NCI-H1694 (cell line): ENCODE results near the gene PCDHA4.
A peak's percentile ranks its signal among the peaks of the same experiment; 100 is the strongest.
"Not testable (repeated sequence)": the region's sequence is repeated elsewhere in the genome, so short reads cannot be mapped to it uniquely, and the experiment has no call there.

Experiments used
- DNase-seq: peaks from one replicate; lab custom pipeline; 2025; lab: John Stamatoyannopoulos, UW

Gene PCDHA4

GRCh38 chr5:140806834-140807775 is at the start of gene PCDHA4:
Gene PCDHA4, plus strand, starts transcription at chr5:140807068.
- no peak for DNase-seq

DNA sequence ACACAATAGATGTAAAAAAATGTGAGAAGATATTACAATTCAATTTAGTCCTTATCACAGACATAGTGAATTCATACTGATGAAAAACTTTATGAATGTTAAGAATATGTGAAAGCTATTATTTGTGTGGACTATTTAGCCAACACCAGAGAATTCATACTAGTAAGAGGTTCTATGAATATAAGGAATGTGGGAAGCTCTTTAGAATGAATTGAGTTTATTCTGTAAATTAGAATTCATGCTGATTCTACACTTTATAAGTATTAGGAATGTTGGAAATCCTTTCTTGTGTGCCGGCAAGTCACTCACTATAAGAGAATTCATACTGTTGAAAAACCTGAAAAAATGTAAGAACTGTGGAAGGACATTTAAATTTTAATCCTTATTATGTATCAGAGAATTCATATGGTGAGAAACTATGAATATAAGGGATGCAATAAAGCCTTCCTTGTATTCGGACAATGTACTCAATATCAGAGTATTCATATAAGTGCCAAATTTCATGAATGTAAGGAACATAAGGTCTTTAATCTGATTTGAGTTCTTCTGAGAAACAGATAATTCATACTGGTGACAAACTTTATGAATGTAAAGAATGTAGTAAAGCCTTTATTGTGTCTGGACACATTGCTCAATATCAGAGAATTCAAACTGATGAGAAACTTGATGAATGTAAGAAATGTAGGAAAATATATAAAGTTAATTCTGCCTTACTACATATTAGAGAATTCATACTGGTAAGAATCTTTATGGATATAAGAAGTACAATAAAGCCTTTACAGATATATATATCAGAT is 42.5 kb upstream of the PCDHA4 start:
- DNase-seq, result no peak

DNA sequence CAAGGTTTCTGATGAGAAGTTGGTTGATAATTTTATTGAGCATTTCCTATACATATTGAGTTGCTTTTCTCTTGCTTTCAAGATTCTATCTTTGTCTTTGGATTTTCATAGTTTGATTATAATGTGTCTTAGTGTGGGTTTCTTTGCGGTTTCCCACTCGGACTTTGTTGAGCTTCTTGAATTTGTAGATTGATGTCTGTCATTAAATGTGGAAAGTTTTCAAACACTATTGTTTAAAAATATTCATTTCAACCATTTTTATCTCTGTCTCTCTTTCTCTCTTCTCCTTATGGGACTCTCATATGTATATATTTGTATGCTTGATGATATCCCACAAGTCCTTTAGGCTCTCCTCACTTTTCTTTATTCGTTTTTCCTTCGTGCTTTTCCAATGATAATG is 39.4 kb upstream of the PCDHA4 start:
- no peak for DNase-seq

- DNase-seq, result no peak
Measured at GRCh38 chr5:140780512-140780911, 26.4 kb upstream of the PCDHA4 start.

- DNase-seq, result peak; percentile 33
Measured at GRCh38 chr5:140785905-140786686, 20.8 kb upstream of the PCDHA4 start, which contains the start of gene PCDHA1. Gene PCDHA1, plus strand, starts transcription at chr5:140786140.

DNA sequence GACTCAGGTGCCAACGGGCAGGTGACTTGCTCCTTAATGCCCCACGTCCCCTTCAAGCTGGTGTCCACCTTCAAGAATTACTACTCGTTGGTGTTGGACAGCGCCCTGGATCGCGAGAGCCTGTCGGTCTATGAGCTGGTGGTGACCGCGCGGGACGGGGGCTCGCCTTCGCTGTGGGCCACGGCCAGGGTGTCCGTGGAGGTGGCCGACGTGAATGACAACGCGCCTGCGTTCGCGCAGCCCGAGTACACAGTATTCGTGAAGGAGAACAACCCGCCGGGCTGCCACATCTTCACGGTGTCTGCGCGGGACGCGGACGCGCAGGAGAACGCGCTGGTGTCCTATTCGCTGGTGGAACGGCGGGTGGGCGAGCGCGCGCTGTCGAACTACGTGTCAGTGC is 19.4 kb upstream of the PCDHA4 start:
- DNase-seq, result not testable (repeated sequence)

DNA sequence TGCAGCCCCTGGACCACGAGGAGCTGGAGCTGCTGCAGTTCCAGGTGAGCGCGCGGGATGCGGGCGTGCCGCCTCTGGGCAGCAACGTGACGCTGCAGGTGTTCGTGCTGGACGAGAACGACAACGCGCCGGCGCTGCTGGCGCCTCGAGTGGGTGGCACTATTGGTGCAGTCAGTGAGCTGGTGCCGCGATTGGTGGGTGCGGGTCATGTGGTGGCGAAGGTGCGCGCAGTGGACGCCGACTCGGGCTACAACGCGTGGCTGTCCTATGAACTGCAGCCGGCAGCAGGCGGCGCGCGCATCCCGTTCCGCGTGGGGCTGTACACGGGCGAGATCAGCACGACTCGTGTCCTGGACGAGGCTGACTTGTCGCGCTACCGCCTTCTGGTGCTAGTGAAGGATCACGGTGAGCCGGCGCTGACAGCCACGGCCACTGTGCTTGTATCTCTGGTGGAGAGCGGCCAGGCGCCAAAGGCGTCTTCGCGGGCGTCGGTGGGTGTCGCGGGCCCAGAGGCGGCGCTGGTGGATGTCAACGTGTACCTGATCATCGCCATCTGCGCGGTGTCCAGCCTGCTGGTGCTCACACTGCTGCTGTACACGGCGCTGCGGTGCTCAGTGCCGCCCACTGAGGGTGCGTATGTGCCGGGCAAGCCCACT is 18.9 kb upstream of the PCDHA4 start:
- not testable (repeated sequence) for DNase-seq

GRCh38 chr5:140791089-140791488 is 15.8 kb upstream of the PCDHA4 start:
- DNase-seq, result no peak

- no peak for DNase-seq
Measured at GRCh38 chr5:140794595-140795258, 12.1 kb upstream of the PCDHA4 start, which contains the start of gene PCDHA2. Gene PCDHA2, plus strand, starts transcription at chr5:140794852.

DNA sequence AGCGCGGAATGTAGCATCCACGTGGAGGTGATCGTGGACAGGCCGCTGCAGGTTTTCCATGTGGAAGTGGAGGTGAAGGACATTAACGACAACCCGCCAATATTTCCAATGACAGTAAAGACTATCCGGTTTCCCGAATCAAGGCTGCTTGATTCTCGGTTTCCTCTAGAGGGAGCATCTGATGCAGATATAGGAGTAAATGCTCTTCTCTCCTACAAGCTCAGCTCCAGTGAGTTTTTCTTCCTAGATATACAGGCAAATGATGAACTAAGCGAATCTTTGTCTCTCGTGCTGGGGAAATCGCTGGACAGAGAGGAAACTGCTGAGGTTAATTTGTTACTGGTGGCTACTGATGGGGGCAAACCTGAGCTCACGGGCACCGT is 11.6 kb upstream of the PCDHA4 start:
- DNase-seq, result no peak

DNA sequence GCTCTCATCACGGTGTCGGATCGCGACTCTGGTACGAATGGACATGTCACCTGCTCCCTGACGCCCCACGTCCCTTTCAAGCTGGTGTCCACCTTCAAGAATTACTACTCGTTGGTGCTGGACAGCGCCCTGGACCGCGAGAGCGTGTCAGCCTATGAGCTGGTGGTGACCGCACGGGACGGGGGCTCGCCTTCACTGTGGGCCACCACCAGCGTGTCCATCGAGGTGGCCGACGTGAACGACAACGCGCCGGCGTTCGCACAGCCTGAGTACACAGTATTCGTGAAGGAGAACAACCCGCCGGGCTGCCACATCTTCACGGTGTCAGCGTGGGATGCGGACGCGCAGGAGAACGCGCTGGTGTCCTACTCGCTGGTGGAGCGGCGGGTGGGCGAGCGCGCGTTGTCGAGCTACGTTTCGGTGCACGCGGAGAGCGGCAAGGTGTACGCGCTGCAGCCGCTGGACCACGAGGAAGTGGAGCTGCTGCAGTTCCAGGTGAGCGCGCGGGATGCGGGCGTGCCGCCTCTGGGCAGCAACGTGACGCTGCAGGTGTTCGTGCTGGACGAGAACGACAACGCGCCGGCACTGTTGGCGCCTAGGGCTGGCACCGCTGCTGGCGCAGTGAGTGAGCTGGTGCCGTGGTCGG is 10.7 kb upstream of the PCDHA4 start:
- DNase-seq, result not testable (repeated sequence)

- DNase-seq, result no peak
Measured at GRCh38 chr5:140796718-140797095, 10.2 kb upstream of the PCDHA4 start.

- peak; percentile 12 for DNase-seq
Measured at GRCh38 chr5:140800816-140801493, 5.9 kb upstream of the PCDHA4 start, which contains the start of gene PCDHA3. Gene PCDHA3, plus strand, starts transcription at chr5:140801057.

GRCh38 chr5:140801494-140801841 is 5.4 kb upstream of the PCDHA4 start:
- no peak for DNase-seq

DNA sequence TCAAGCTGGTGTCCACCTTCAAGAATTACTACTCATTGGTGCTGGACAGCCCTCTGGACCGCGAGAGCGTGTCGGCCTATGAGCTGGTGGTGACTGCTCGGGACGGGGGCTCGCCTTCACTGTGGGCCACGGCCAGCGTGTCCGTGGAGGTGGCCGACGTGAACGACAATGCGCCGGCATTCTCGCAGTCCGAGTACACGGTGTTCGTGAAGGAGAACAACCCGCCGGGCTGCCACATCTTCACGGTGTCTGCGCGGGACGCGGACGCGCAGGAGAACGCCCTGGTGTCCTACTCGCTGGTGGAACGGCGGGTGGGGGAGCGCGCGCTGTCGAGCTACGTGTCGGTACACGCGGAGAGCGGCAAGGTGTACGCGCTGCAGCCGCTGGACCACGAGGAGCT is 4.5 kb upstream of the PCDHA4 start:
- DNase-seq, result not testable (repeated sequence)

DNA sequence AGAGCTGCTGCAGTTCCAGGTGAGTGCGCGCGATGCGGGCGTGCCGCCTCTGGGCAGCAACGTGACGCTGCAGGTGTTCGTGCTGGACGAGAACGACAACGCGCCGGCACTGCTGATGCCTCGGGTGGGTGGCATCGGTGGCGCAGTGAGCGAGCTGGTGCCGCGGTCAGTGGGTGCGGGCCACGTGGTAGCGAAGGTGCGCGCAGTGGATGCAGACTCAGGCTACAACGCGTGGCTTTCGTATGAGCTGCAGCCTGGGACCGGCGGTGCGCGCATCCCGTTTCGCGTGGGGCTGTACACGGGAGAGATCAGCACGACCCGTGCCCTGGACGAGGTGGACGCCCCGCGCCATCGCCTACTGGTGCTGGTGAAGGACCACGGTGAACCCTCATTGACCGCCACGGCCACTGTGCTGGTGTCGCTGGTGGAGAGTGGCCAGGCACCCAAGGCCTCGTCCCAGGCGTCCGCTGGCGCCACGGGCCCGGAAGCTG is 4.0 kb upstream of the PCDHA4 start:
- no peak for DNase-seq

DNA sequence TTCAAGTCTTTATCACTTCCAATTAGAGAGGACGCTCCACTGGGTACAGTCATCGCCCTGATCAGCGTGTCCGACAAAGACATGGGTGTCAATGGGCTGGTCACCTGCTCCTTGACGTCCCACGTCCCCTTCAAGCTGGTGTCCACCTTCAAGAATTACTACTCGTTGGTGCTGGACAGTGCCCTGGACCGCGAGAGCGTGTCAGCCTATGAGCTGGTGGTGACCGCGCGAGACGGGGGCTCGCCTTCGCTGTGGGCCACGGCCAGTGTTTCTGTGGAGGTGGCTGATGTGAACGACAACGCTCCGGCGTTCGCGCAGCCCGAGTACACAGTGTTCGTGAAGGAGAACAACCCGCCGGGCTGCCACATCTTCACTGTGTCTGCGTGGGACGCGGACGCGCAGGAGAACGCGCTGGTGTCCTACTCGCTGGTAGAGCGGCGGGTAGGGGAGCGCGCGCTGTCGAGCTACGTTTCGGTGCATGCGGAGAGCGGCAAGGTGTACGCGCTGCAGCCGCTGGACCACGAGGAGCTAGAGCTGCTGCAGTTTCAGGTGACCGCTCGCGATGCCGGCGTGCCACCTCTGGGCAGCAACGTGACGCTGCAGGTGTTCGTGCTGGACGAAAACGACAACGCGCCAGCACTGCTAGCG is 1.5 kb downstream of the PCDHA4 start:
- DNase-seq, result not testable (repeated sequence)

- no peak for DNase-seq
Measured at GRCh38 chr5:140808889-140809291, 2.0 kb downstream of the PCDHA4 start.
